ENCODE data around the gene UBE2G1. TPM values are rescaled to one million over a fixed set of nuclear protein-coding genes. Genes with fewer than 3 reads are reported as not detected.
A peak's percentile ranks its signal among the peaks of the same experiment; 100 is the strongest.
"Not testable (repeated sequence)": the region's sequence is repeated elsewhere in the genome, so short reads cannot be mapped to it uniquely, and the experiment has no call there.

Gene UBE2G1
- polyA plus RNA-seq, 1 donor (not counting 4 experiments of a cell fraction or from before 2014, with no cell fraction given) = 86.2 TPM

DNA sequence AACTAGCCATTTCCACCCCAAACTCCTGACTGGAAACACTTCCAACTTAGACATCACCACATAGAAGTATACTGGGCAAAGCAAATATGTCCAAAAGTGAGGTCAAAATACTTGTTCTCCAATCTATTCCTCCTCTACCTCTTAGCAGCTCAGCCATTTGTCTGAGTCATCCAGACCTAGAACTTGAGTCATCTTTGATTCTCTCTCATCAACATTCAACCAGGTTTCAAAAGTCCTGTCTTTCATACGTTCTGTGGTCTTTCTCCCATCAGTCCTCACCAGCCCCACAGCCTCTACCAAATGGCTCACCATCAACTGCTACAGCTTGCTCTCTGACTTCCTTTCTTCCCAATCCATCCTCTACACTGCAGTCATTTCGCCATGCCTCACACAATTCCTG, 109.5 kb downstream of the UBE2G1 start:
- FAIRE-seq = peak; percentile 70

DNA sequence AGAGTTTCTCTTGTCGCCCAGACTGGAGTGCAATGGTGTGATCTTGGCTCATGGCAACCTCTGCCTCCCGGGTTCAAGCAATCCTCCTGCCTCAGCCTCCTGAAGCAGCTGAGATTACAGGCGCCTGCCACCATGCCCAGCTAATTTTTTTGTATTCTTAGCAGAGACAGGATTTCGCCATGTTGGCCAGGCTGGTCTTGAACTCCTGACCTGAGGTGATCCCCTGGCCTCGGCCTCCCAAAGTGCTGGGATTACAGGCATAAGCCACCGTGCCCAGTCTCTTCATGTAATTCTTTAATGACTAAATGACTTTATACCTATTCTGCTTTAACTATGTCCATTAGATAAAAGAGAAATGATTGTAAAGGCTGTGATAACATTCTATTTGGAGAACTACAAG, 111.2 kb downstream of the UBE2G1 start:
- H3K27ac ChIP-seq (ENCODE audit: control insufficient read depth, insufficient read depth, low read length); H2AFZ ChIP-seq (ENCODE audit: control insufficient read depth, low read length); H3K4me2 ChIP-seq (ENCODE audit: control insufficient read depth, extremely low read depth, insufficient read depth, low read depth, low read length); H3K9me3 ChIP-seq (ENCODE audit: control insufficient read depth, low read depth, low read length); FAIRE-seq; H3K36me3 ChIP-seq (ENCODE audit: control insufficient read depth in 2 of 2, extremely low read depth in 1 of 2, insufficient read depth in 2 of 2, low read length in 2 of 2); H3K27me3 ChIP-seq (ENCODE audit: control insufficient read depth, extremely low read depth, insufficient read depth, low read length); dilution Hi-C loops (cut with MboI; ENCODE audit: extremely low pct_ligation_motif_present, low sequenced_read_pairs); H3K4me3 ChIP-seq (ENCODE audit: control insufficient read depth in 2 of 3, extremely low read depth in 1 of 3, insufficient read depth in 2 of 3, low read depth in 1 of 3, low read length in 3 of 3); H4K20me1 ChIP-seq (ENCODE audit: control insufficient read depth, extremely low read depth, insufficient read depth, low read length); DNase-seq (ENCODE audit: low read depth, low spot score); H3K9me1 ChIP-seq (ENCODE audit: control insufficient read depth, extremely low read depth, insufficient read depth, low read length); H3K9ac ChIP-seq (ENCODE audit: control insufficient read depth, extremely low read depth, insufficient read depth, low read length); H3K4me1 ChIP-seq (ENCODE audit: control insufficient read depth, extremely low read depth, insufficient read depth, low read length): not testable (repeated sequence)
- peaks cover 92% of the 10 kb centered on the region for H3K79me2 ChIP-seq (ENCODE audit: control insufficient read depth, insufficient read depth, low read length)

More for the DNA sequence above, 109.5 kb downstream of the UBE2G1 start:
- peaks cover 3% of the 10 kb centered on the region for H4K20me1 ChIP-seq (ENCODE audit: control insufficient read depth, extremely low read depth, insufficient read depth, low read length)
- peaks cover 5% of the 10 kb centered on the region for H3K4me1 ChIP-seq (ENCODE audit: control insufficient read depth, extremely low read depth, insufficient read depth, low read length)
- H2AFZ ChIP-seq (ENCODE audit: control insufficient read depth, low read length) = no peak overlapping the region
- no peak overlapping the region for H3K4me2 ChIP-seq (ENCODE audit: control insufficient read depth, extremely low read depth, insufficient read depth, low read depth, low read length)
- H3K27me3 ChIP-seq (ENCODE audit: control insufficient read depth, extremely low read depth, insufficient read depth, low read length) = no peaks in the 10 kb centered on the region
- no peaks in the 10 kb centered on the region for H3K9me1 ChIP-seq (ENCODE audit: control insufficient read depth, extremely low read depth, insufficient read depth, low read length)
- H3K4me3 ChIP-seq (ENCODE audit: control insufficient read depth in 2 of 3, extremely low read depth in 1 of 3, insufficient read depth in 2 of 3, low read depth in 1 of 3, low read length in 3 of 3) = no peak overlapping the region
- no peak for TF ChIP-seq EZH2 (IDR thresholded peaks at IDR 0.05; ENCODE audit: low read length)
- TF ChIP-seq, protein P1, sequence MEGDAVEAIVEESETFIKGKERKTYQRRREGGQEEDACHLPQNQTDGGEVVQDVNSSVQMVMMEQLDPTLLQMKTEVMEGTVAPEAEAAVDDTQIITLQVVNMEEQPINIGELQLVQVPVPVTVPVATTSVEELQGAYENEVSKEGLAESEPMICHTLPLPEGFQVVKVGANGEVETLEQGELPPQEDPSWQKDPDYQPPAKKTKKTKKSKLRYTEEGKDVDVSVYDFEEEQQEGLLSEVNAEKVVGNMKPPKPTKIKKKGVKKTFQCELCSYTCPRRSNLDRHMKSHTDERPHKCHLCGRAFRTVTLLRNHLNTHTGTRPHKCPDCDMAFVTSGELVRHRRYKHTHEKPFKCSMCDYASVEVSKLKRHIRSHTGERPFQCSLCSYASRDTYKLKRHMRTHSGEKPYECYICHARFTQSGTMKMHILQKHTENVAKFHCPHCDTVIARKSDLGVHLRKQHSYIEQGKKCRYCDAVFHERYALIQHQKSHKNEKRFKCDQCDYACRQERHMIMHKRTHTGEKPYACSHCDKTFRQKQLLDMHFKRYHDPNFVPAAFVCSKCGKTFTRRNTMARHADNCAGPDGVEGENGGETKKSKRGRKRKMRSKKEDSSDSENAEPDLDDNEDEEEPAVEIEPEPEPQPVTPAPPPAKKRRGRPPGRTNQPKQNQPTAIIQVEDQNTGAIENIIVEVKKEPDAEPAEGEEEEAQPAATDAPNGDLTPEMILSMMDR (optimal IDR thresholded peaks at IDR 0.05 in 1 of 3, IDR thresholded peaks at IDR 0.05 in 1 of 3, conservative IDR thresholded peaks at IDR 0.05 in 1 of 3; ENCODE audit: extremely low read depth in 1 of 3, insufficient read depth in 2 of 3, low read length in 3 of 3) = no peak
- peaks cover 0 to 15% of the 10 kb centered on the region in 2 experiments for H3K36me3 ChIP-seq (ENCODE audit: control insufficient read depth in 2 of 2, extremely low read depth in 1 of 2, insufficient read depth in 2 of 2, low read length in 2 of 2)
- H3K9me3 ChIP-seq (ENCODE audit: control insufficient read depth, low read depth, low read length) = peaks cover 7% of the 10 kb centered on the region
- DNase-seq (ENCODE audit: low read depth, low spot score) = no peak
- dilution Hi-C loops (cut with MboI; ENCODE audit: extremely low pct_ligation_motif_present, low sequenced_read_pairs) = no loop called here
- H3K79me2 ChIP-seq (ENCODE audit: control insufficient read depth, insufficient read depth, low read length) = peaks cover 95% of the 10 kb centered on the region
- H3K27ac ChIP-seq (ENCODE audit: control insufficient read depth, insufficient read depth, low read length) = peak overlapping the region; percentile 7
- no peak overlapping the region for H3K9ac ChIP-seq (ENCODE audit: control insufficient read depth, extremely low read depth, insufficient read depth, low read length)

DNA sequence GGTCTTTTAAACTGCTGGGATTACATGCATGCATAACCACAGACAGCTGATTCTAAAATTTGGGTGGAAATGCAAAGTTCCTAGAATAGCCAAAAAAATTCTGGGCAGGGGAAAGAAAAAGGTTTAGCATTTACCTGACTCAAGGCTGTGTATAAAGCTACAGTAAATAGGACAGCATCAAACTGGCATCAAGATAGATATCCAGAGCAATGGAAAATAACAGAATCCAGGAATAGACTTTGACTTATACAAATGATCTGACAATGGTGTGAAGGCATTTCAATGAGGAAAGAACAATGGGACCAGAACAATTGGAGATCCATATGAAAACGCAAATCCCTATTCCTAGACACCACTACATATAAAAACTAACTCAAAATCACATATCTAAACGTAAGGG, 115.6 kb downstream of the UBE2G1 start:
- dilution Hi-C loops (cut with MboI; ENCODE audit: extremely low pct_ligation_motif_present, low sequenced_read_pairs) = no loop called here
- Histone ChIP-seq H3K27ac (ENCODE audit: control insufficient read depth, insufficient read depth, low read length) (no peak overlapping the region), H3K9me3 (ENCODE audit: control insufficient read depth, low read depth, low read length) (no peaks in the 10 kb centered on the region), H3K9ac (ENCODE audit: control insufficient read depth, extremely low read depth, insufficient read depth, low read length) (no peak overlapping the region), H2AFZ (ENCODE audit: control insufficient read depth, low read length) (no peak overlapping the region), H3K4me1 (ENCODE audit: control insufficient read depth, extremely low read depth, insufficient read depth, low read length) (peaks cover 29% of the 10 kb centered on the region), H3K4me3 (ENCODE audit: control insufficient read depth in 2 of 3, extremely low read depth in 1 of 3, insufficient read depth in 2 of 3, low read depth in 1 of 3, low read length in 3 of 3) (no peak overlapping the region), H3K9me1 (ENCODE audit: control insufficient read depth, extremely low read depth, insufficient read depth, low read length) (peaks cover 2% of the 10 kb centered on the region), H3K79me2 (ENCODE audit: control insufficient read depth, insufficient read depth, low read length) (peaks cover 78% of the 10 kb centered on the region), H4K20me1 (ENCODE audit: control insufficient read depth, extremely low read depth, insufficient read depth, low read length) (peaks cover 6% of the 10 kb centered on the region), H3K36me3 (ENCODE audit: control insufficient read depth in 2 of 2, extremely low read depth in 1 of 2, insufficient read depth in 2 of 2, low read length in 2 of 2) (peaks cover 0 to 5% of the 10 kb centered on the region in 2 experiments), H3K27me3 (ENCODE audit: control insufficient read depth, extremely low read depth, insufficient read depth, low read length) (no peaks in the 10 kb centered on the region), H3K4me2 (ENCODE audit: control insufficient read depth, extremely low read depth, insufficient read depth, low read depth, low read length) (no peak overlapping the region)
- DNase-seq (ENCODE audit: low read depth, low spot score) = no peak
- no peak for TF ChIP-seq EZH2 (IDR thresholded peaks at IDR 0.05; ENCODE audit: low read length)
- TF ChIP-seq, protein P1 (optimal IDR thresholded peaks at IDR 0.05 in 1 of 3, IDR thresholded peaks at IDR 0.05 in 1 of 3, conservative IDR thresholded peaks at IDR 0.05 in 1 of 3; ENCODE audit: extremely low read depth in 1 of 3, insufficient read depth in 2 of 3, low read length in 3 of 3) = no peak
- no peak for FAIRE-seq
